Astrocyte (in vitro differentiated cells and primary cell): ENCODE measurements around the gene SEPTIN12. TPM values are rescaled to one million over a fixed set of nuclear protein-coding genes. Genes with fewer than 3 reads are reported as not detected.
A peak's percentile ranks its signal among the peaks of the same experiment; 100 is the strongest.
"Not testable (repeated sequence)": the region's sequence is repeated elsewhere in the genome, so short reads cannot be mapped to it uniquely, and the experiment has no call there.

ENCODE experiments used
- DNase-seq: peaks from one replicate; pipeline ENCODE4 v3.0.0-alpha.2; 2010; ENCODE audit warnings: low read depth
- FAIRE-seq: peaks from 2 replicates; lab custom pipeline; 2011; peaks lifted over from hg19 to GRCh38; lab: Jason Lieb, UNC
- H2AFZ ChIP-seq: 2 replicates; pipeline ENCODE4 v1.6.0; 2012; ENCODE audit warnings: low read depth, low read length, inconsistent platforms
- H3K27ac ChIP-seq: 2 replicates; pipeline ENCODE4 v1.5.1; 2011; ENCODE audit warnings: low read depth, low read length, inconsistent platforms
- H3K27me3 ChIP-seq: 2 replicates; pipeline ENCODE4 v1.6.0; 2011; ENCODE audit warnings: low read length, inconsistent platforms; ENCODE audit not compliant: insufficient read depth
- H3K36me3 ChIP-seq: 2 replicates; pipeline ENCODE4 v1.5.1; 2011; ENCODE audit warnings: low read length, inconsistent platforms; ENCODE audit not compliant: insufficient read depth
- H3K4me1 ChIP-seq: 2 replicates; pipeline ENCODE4 v1.5.1; 2011; ENCODE audit warnings: low read length, inconsistent platforms; ENCODE audit not compliant: insufficient read depth
- H3K4me2 ChIP-seq: 2 replicates; pipeline ENCODE4 v1.6.0; 2012; ENCODE audit warnings: low read length, inconsistent platforms
- H3K4me3 ChIP-seq: 2 replicates; pipeline ENCODE4 v1.5.1; 2011; ENCODE audit warnings: low read depth, mild to moderate bottlenecking, low read length, inconsistent platforms; ENCODE audit not compliant: insufficient read depth
- H3K79me2 ChIP-seq: 2 replicates; pipeline ENCODE4 v1.6.0; 2012; ENCODE audit warnings: mild to moderate bottlenecking, low read length, inconsistent platforms; ENCODE audit not compliant: insufficient read depth
- H3K9ac ChIP-seq: 2 replicates; pipeline ENCODE4 v1.6.0; 2012; ENCODE audit warnings: mild to moderate bottlenecking, low read length, inconsistent platforms
- H3K9me3 ChIP-seq: 2 replicates; pipeline ENCODE4 v1.5.1; 2012; ENCODE audit warnings: low read depth, mild to moderate bottlenecking, low read length, inconsistent platforms; ENCODE audit not compliant: insufficient read depth
- H4K20me1 ChIP-seq: 2 replicates; pipeline ENCODE4 v1.6.0; 2012; ENCODE audit warnings: low read length, inconsistent platforms; ENCODE audit not compliant: insufficient read depth
- H3K27ac Mint-ChIP-seq: one replicate; pipeline ENCODE4 v1.8.0; 2021; ENCODE audit warnings: mild to moderate bottlenecking, mixed read lengths; ENCODE audit not compliant: unreplicated experiment
- H3K27me3 Mint-ChIP-seq: one replicate; pipeline ENCODE4 v1.8.0; 2021; ENCODE audit warnings: low read depth, mixed read lengths; ENCODE audit not compliant: unreplicated experiment
- H3K36me3 Mint-ChIP-seq: one replicate; pipeline ENCODE4 v1.8.0; 2021; ENCODE audit warnings: low read depth, mixed read lengths; ENCODE audit not compliant: unreplicated experiment
- H3K4me1 Mint-ChIP-seq: one replicate; pipeline ENCODE4 v1.8.0; 2021; ENCODE audit warnings: low read depth, mixed read lengths; ENCODE audit not compliant: unreplicated experiment
- H3K4me3 Mint-ChIP-seq: one replicate; pipeline ENCODE4 v1.8.0; 2021; ENCODE audit warnings: mild to moderate bottlenecking, moderate library complexity, mixed read lengths; ENCODE audit not compliant: unreplicated experiment
- H3K9me3 Mint-ChIP-seq: one replicate; pipeline ENCODE4 v1.8.0; 2021; ENCODE audit warnings: mild to moderate bottlenecking, mixed read lengths; ENCODE audit not compliant: unreplicated experiment
- EZH2 ChIP-seq: IDR thresholded peaks from 2 replicates; pipeline ENCODE4 v1.6.1; 2012; ENCODE audit warnings: mild to moderate bottlenecking, low read length, inconsistent platforms; ENCODE audit not compliant: insufficient read depth
- total RNA-seq: library from RNA; stranded (reverse); gene quantifications from 2 replicates; pipeline ENCODE4 v1.2.1, GENCODE V29; 2021
- TF ChIP-seq, protein P1 (sequence below): IDR thresholded peaks from 2 replicates; pipeline ENCODE4 v1.5.1; 2011; ENCODE audit warnings: low read depth, mild to moderate bottlenecking, inconsistent platforms, low read length, moderate library complexity; ENCODE audit not compliant: insufficient read depth

SEPTIN12 gene
- total RNA-seq, 1 donor from 2014 or later, result 5.9 TPM

DNA sequence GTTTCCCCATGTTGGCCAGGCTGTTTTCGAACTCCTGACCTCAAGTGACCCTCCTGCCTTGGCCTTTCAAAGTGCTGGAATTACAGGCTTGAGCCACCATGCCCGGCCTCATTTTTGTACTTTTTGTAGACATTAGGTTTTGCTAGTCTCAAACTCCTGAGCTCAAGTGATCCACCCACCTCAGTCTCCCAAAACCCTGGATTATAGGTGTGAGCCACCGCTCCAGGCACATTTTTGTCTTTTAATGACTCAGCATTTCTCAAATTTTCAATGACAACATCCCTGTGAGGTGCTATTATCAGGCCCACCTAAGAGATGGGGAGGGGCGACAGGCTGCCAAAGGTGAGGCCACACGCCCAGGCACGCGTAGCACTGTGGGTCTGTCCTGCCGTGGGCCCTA, 1.1 kb downstream of the SEPTIN12 start:
- DNase-seq, result no peak
- H3K4me3 ChIP-seq, result no peak overlapping the region
- H3K9me3 Mint-ChIP-seq, result peaks cover 5% of the 10 kb centered on the region
- no peaks in the 10 kb centered on the region for H3K4me1 Mint-ChIP-seq
- peak overlapping the region; percentile 53 for H3K27ac Mint-ChIP-seq
- H3K9me3 ChIP-seq, result no peaks in the 10 kb centered on the region
- no peaks in the 10 kb centered on the region for H3K4me1 ChIP-seq
- no peak overlapping the region for H3K4me3 Mint-ChIP-seq
- no peak for TF ChIP-seq EZH2
- TF ChIP-seq, protein P1, sequence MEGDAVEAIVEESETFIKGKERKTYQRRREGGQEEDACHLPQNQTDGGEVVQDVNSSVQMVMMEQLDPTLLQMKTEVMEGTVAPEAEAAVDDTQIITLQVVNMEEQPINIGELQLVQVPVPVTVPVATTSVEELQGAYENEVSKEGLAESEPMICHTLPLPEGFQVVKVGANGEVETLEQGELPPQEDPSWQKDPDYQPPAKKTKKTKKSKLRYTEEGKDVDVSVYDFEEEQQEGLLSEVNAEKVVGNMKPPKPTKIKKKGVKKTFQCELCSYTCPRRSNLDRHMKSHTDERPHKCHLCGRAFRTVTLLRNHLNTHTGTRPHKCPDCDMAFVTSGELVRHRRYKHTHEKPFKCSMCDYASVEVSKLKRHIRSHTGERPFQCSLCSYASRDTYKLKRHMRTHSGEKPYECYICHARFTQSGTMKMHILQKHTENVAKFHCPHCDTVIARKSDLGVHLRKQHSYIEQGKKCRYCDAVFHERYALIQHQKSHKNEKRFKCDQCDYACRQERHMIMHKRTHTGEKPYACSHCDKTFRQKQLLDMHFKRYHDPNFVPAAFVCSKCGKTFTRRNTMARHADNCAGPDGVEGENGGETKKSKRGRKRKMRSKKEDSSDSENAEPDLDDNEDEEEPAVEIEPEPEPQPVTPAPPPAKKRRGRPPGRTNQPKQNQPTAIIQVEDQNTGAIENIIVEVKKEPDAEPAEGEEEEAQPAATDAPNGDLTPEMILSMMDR, result no peak
- H2AFZ ChIP-seq, result no peak overlapping the region
- peaks cover 11% of the 10 kb centered on the region for H3K36me3 Mint-ChIP-seq
- no peaks in the 10 kb centered on the region for H3K36me3 ChIP-seq
- no peak for FAIRE-seq
- H3K9ac ChIP-seq, result no peak overlapping the region
- H3K27me3 Mint-ChIP-seq, result peaks cover 9% of the 10 kb centered on the region
- H3K27ac ChIP-seq, result no peak overlapping the region
- H3K27me3 ChIP-seq, result no peaks in the 10 kb centered on the region
- no peaks in the 10 kb centered on the region for H3K79me2 ChIP-seq
- no peak overlapping the region for H3K4me2 ChIP-seq
- H4K20me1 ChIP-seq, result no peaks in the 10 kb centered on the region

DNA sequence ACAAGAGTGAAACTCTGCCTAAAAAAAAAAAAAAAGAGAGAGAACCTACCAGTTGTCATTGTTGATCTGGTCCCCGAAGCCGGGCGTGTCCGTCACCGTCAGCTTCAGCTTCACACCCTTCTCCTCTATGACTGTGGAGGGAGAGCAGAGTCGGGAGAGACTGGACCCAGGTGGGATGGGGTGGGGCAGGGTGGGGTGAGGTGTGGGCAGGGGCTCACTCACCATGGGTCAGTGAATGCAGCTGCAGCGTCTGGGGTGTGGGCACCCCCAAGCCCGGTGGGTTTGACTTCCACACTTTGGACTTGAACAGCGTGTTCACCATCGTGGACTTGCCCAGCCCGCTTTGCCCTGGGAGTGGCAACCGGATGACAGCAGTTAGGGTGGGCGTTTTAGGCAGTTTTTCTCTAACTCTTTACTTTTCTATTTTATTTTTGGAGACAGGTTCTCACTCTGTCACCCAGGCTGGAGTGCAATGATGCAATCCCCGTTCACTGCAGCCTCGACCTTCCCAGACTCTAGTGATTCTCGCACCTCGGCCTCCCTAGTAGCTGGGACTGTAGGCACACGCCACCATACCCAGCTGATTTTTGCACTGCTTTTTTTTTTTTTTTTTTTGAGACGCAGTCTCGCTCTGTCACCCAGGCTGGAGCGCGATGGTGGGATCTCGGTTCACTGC, 2.2 kb downstream of the SEPTIN12 start:
- H3K9me3 ChIP-seq, result no peaks in the 10 kb centered on the region
- H3K79me2 ChIP-seq, result no peaks in the 10 kb centered on the region
- Mint-ChIP-seq H3K36me3 (peaks cover 11% of the 10 kb centered on the region), H3K4me1 (no peaks in the 10 kb centered on the region), H3K9me3 (peaks cover under 1% of the 10 kb centered on the region), H3K4me3 (no peak overlapping the region), H3K27me3 (peaks cover 9% of the 10 kb centered on the region), H3K27ac (no peak overlapping the region)
- H4K20me1 ChIP-seq, result no peaks in the 10 kb centered on the region
- H3K9ac ChIP-seq, result no peak overlapping the region
- no peak overlapping the region for H3K4me3 ChIP-seq
- FAIRE-seq (no peak), DNase-seq (no peak)
- H3K27ac ChIP-seq, result no peak overlapping the region
- TF ChIP-seq, protein P1, result no peak
- no peak for TF ChIP-seq EZH2
- H3K4me2 ChIP-seq, result no peak overlapping the region
- H3K4me1 ChIP-seq, result no peaks in the 10 kb centered on the region
- H2AFZ ChIP-seq, result no peak overlapping the region
- H3K36me3 ChIP-seq, result no peaks in the 10 kb centered on the region
- no peaks in the 10 kb centered on the region for H3K27me3 ChIP-seq

DNA sequence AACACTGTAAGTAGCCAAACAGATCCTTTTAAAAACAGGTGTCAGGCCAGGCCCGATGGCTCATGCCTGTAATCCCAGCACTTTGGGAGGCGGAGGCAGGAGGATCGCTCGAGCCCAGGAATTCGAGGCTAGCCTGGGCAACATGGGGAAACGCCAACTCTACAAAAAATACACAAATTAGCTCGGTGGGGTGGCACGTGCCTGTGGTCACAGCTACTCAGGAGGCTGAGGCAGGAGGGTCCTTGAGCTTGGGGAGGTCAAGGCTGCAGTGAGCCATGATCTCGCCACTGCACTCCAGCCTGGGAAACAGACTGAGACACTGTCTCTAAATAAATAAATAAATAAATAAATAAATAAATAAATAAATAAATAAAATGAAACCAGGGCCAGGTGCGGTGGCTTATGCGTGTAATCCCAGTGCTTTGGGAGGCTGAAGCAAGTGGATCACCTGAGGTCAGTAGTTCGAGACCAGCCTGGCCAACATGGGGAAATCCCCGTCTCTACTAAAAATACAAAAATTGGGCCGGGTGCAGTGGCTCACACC, 3.6 kb downstream of the SEPTIN12 start:
- H3K27me3 Mint-ChIP-seq, H3K4me2 ChIP-seq, H3K27ac Mint-ChIP-seq, H3K4me1 Mint-ChIP-seq, H3K27ac ChIP-seq, H3K9me3 Mint-ChIP-seq, H3K4me1 ChIP-seq, H3K79me2 ChIP-seq, H3K9ac ChIP-seq, H3K9me3 ChIP-seq, H3K27me3 ChIP-seq, H3K4me3 ChIP-seq, H2AFZ ChIP-seq, DNase-seq, H3K4me3 Mint-ChIP-seq, H4K20me1 ChIP-seq, H3K36me3 ChIP-seq, FAIRE-seq: not testable (repeated sequence)
- H3K36me3 Mint-ChIP-seq, result peaks cover 11% of the 10 kb centered on the region
